Thyroid gland (tissue), 4 donors: ENCODE results near the gene ARHGEF9. TPM values are rescaled to one million over a fixed set of nuclear protein-coding genes. Genes with fewer than 3 reads are reported as not detected.

Experiments
- DNase-seq, 2 donors: peaks; one replicate each; pipeline ENCODE4 v3.0.0-alpha.2; 2019
- H3K27ac ChIP-seq, 3 donors: fragments of 200-600 bp; sonication (generic); 1 replicate in 2 of 3; 2 replicates in 1 of 3; pipeline ENCODE4 v1.5.1; 2016 to 2019; ENCODE audit warnings: mild to moderate bottlenecking in 1 of 3, moderate library complexity in 1 of 3
- H3K27me3 ChIP-seq: fragments of 200-600 bp; sonication (generic); one replicate; pipeline ENCODE4 v1.5.1; 2019
- H3K36me3 ChIP-seq, 2 donors: fragments of 200-600 bp; sonication (generic); one replicate each; pipeline ENCODE4 v1.5.1; 2016 to 2019
- H3K4me1 ChIP-seq, 2 donors: fragments of 200-600 bp; sonication (generic); one replicate each; pipeline ENCODE4 v1.5.1; 2017 to 2019
- H3K4me3 ChIP-seq, 3 donors: fragments of 200-600 bp; sonication (generic); replicated peaks in 1 of 3; 1 replicate in 2 of 3; 2 replicates in 1 of 3; pipeline ENCODE4 v1.5.1; 2016; ENCODE audit warnings: mild to moderate bottlenecking in 1 of 3
- H3K9me3 ChIP-seq: fragments of 200-600 bp; sonication (generic); one replicate; pipeline ENCODE4 v1.5.1; 2017
- POLR2A ChIP-seq, 2 donors: fragments of 450-650 bp; IDR thresholded peaks; one replicate each; pipeline ENCODE4 v1.6.1; 2017; ENCODE audit warnings: antibody characterized with exemption in 2 of 2, mild to moderate bottlenecking in 2 of 2, moderate library complexity in 1 of 2
- WGBS, 2 donors: methylation state at CpG; one replicate each; pipeline ENCODE4 v1.1.5; 2017; 5-methylcytosine and 5-hydroxymethylcytosine counted together
- intact Hi-C: fragments of 100-400 bp; cut with DNase I; formaldehyde crosslinking; loops from one replicate; pipeline ENCODE4 v1.15.1; 2023
- total RNA-seq, 4 donors: library from RNA; depleted of rRNA; stranded (reverse); fragments of >200 nt; gene quantifications; one replicate each; pipeline ENCODE4 v1.2.3, GENCODE V29; 2016
- TF ChIP-seq, protein P1 (sequence below), 6 experiments: fragments of 200-600 bp in 3 of 6; fragments of 450-650 bp in 3 of 6; sonication (generic) in 3 of 6; IDR thresholded peaks; one replicate each; pipeline ENCODE4 v1.5.1; 2016 to 2019; ENCODE audit warnings: antibody characterized with exemption in 6 of 6, mild to moderate bottlenecking in 2 of 6, inconsistent platforms in 1 of 6, moderate library complexity in 1 of 6

The ARHGEF9 gene
- total RNA-seq, 4 donors from 2014 or later = 20.2 to 27.0 (median 25.0) TPM

DNA sequence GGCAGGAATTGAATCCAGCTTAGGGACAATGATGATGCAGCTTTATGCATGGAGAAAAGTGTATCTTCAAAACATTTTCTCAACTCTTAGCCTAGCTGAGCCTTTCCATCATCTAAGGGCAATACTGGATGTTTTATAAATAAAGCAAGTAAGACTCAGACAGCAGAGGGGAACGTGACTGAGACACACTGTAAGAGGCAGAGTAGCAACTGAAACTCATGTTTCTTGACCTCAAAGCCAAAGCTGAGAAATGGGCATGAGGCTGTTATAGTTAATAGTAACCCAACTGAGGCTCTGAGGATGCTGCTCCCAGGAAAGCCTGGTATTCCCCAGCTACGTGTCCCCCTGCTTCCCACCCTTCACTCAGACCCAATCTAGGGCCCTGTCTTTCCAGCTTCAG lies 44.6 kb downstream of the ARHGEF9 start:
- 86 to 96% methylated on average over 2 of the region's 2 CpGs for WGBS, 2 donors
- H3K27ac ChIP-seq = no peak overlapping the region
- no peaks in the 10 kb centered on the region for H3K36me3 ChIP-seq
- no peaks in the 10 kb centered on the region for H3K27me3 ChIP-seq
- H3K4me3 ChIP-seq = no peak overlapping the region
- intact Hi-C loops = no loop called here
- DNase-seq = no peak
- TF ChIP-seq, protein P1, sequence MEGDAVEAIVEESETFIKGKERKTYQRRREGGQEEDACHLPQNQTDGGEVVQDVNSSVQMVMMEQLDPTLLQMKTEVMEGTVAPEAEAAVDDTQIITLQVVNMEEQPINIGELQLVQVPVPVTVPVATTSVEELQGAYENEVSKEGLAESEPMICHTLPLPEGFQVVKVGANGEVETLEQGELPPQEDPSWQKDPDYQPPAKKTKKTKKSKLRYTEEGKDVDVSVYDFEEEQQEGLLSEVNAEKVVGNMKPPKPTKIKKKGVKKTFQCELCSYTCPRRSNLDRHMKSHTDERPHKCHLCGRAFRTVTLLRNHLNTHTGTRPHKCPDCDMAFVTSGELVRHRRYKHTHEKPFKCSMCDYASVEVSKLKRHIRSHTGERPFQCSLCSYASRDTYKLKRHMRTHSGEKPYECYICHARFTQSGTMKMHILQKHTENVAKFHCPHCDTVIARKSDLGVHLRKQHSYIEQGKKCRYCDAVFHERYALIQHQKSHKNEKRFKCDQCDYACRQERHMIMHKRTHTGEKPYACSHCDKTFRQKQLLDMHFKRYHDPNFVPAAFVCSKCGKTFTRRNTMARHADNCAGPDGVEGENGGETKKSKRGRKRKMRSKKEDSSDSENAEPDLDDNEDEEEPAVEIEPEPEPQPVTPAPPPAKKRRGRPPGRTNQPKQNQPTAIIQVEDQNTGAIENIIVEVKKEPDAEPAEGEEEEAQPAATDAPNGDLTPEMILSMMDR (IDR thresholded peaks at IDR 0.05) = no peak
- TF ChIP-seq POLR2A (IDR thresholded peaks at IDR 0.05) = no peak
- H3K4me1 ChIP-seq = no peaks in the 10 kb centered on the region
- H3K9me3 ChIP-seq = no peaks in the 10 kb centered on the region

DNA sequence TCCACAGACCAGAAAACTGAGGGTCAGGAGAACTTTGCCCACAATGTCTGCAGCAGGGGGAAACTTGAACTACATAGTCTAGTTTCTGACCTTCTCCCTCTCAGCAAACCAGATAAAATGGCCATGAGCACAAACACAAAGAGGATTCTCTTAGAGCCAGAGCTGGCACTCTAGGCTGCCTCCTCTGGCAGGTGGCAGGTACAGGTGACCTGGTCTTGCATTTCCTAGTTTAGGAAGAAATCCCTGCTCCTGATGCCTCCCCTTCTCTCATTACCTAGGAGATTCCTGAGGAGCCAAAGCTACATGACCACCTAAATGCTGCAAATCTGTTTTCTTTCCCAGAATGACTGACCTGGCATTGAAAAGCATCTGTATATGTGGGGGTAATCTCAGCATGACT lies 45.1 kb downstream of the ARHGEF9 start:
- H3K4me3 ChIP-seq = no peak overlapping the region
- H3K27me3 ChIP-seq = no peaks in the 10 kb centered on the region
- no peak for DNase-seq
- H3K9me3 ChIP-seq = no peaks in the 10 kb centered on the region
- no peak overlapping the region for H3K27ac ChIP-seq
- intact Hi-C loops = no loop called here
- no peaks in the 10 kb centered on the region for H3K36me3 ChIP-seq
- H3K4me1 ChIP-seq = no peaks in the 10 kb centered on the region
- no peak for TF ChIP-seq POLR2A (IDR thresholded peaks at IDR 0.05)
- TF ChIP-seq, protein P1 (IDR thresholded peaks at IDR 0.05) = no peak

GRCh38 chrX:63738696-63739095 lies 46.3 kb downstream of the ARHGEF9 start:
- WGBS, 2 donors = 67 to 79% methylated on average over 1 of the region's 1 CpG
- no peak overlapping the region for H3K4me3 ChIP-seq
- no peaks in the 10 kb centered on the region for H3K27me3 ChIP-seq
- H3K4me1 ChIP-seq = no peaks in the 10 kb centered on the region
- H3K27ac ChIP-seq = no peak overlapping the region
- H3K36me3 ChIP-seq = no peaks in the 10 kb centered on the region
- intact Hi-C loops = no loop called here
- TF ChIP-seq, protein P1 (IDR thresholded peaks at IDR 0.05) = no peak
- no peak for TF ChIP-seq POLR2A (IDR thresholded peaks at IDR 0.05)
- H3K9me3 ChIP-seq = no peaks in the 10 kb centered on the region
- no peak for DNase-seq

GRCh38 chrX:63737131-63737921 lies 47.7 kb downstream of the ARHGEF9 start:
- Histone ChIP-seq H3K36me3 (no peaks in the 10 kb centered on the region), H3K9me3 (no peaks in the 10 kb centered on the region), H3K27ac (no peak overlapping the region), H3K4me3 (no peak overlapping the region), H3K27me3 (no peaks in the 10 kb centered on the region), H3K4me1 (no peaks in the 10 kb centered on the region)
- no peak for DNase-seq
- WGBS, 2 donors = 89 to 94% methylated on average over 3 of the region's 3 CpGs
- intact Hi-C loops = no loop called here
- TF ChIP-seq, protein P1 (IDR thresholded peaks at IDR 0.05) = no peak
- TF ChIP-seq POLR2A (IDR thresholded peaks at IDR 0.05) = no peak

GRCh38 chrX:63735882-63736281 lies 49.1 kb downstream of the ARHGEF9 start:
- WGBS, 2 donors = 20 to 56% methylated on average over 1 of the region's 1 CpG
- Histone ChIP-seq H3K4me1 (no peaks in the 10 kb centered on the region), H3K4me3 (no peak overlapping the region), H3K27me3 (no peaks in the 10 kb centered on the region), H3K27ac (no peak overlapping the region), H3K9me3 (no peaks in the 10 kb centered on the region), H3K36me3 (no peaks in the 10 kb centered on the region)
- no peak for TF ChIP-seq POLR2A (IDR thresholded peaks at IDR 0.05)
- TF ChIP-seq, protein P1 (IDR thresholded peaks at IDR 0.05) = no peak
- no peak for DNase-seq
- intact Hi-C loops = no loop called here
